OCI-M2 (cell line): Measurements from ENCODE around the gene HNRNPF.
"Not testable (repeated sequence)": the region's sequence is repeated elsewhere in the genome, so short reads cannot be mapped to it uniquely, and the experiment has no call there.

ENCODE experiments used
- DNase-seq: peaks from one replicate; lab custom pipeline; 2025; ENCODE audit not compliant: unreplicated experiment; lab: John Stamatoyannopoulos, UW

Gene HNRNPF, protein sequence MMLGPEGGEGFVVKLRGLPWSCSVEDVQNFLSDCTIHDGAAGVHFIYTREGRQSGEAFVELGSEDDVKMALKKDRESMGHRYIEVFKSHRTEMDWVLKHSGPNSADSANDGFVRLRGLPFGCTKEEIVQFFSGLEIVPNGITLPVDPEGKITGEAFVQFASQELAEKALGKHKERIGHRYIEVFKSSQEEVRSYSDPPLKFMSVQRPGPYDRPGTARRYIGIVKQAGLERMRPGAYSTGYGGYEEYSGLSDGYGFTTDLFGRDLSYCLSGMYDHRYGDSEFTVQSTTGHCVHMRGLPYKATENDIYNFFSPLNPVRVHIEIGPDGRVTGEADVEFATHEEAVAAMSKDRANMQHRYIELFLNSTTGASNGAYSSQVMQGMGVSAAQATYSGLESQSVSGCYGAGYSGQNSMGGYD

DNA sequence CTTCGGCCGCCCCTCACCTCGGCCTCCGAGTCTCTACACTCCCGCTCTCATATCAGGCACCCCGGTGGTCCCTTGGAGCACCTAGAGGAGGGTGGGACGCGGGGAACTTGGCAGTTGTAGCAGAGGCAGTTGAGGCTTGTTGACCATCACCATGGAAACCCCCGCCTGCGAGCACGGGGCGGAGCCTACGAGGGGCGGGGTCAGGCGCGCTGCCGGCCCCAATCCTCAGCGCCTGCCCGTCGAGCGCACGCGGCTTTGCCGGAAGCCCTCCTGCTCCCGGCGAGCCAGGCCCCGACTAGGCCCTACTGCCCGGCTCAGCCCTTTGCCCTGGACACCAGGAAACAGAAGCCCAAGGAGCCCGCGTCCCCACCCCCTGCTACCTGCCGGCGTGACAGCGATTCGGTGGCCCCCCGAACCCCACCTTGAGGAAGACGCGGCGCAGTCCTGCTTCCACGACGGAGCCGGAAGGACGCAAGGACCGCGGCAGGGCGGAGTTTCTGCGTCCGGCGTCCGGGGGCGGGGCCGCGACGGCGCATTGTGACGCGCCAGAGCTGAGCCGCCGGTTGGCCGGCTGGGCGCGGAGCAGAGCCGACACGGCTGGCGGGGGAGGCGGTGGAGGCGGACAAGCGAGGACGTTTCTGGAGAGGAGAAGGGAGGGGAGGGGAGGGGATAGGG lies at the start of gene HNRNPF:
HNRNPF (minus strand) TSS at position 477 of the 675 bp plus-strand sequence. CDS start 21,302 bp downstream, outside the sequence.
- DNase-seq: no peak

DNA sequence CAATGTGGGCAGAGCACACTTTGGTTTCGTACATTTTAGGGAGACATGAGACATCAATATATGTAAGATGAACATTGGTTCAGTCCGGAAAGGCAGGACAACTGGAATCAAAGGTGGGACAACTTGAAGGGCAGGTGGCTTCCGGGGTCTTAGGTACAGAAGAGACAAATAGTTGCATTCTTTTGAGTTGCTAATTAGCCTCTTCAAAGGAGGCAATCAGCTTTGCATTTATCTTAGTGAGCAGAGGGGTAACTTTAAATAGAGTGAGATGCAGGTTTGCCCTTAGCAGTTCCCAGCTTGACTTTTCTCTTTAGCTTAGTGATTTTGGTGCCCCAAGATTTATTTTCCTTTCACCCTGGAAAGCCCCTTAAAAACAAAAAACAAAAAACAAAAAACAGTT lies 49.2 kb upstream of the HNRNPF start:
- no peak for DNase-seq

DNA sequence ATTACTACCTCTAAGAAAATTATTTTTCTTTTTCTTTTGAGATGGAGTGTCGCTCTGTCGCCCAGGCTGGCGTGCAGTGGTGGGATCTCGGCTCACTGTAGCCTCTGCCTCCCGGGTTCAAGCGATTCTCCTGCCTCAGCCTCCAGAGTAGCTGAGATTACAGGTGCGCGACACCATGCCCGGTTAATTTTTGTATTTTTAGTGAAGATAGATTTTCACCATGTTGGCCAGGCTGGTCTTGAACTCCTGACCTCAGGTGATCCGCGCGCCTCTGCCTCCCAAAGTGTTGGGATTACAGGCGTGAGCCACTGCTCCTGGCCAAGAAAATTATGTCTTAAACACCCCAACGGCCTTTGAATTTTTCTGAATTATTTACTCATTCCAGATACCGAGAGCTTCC lies 47.6 kb upstream of the HNRNPF start:
- not testable (repeated sequence) for DNase-seq

DNA sequence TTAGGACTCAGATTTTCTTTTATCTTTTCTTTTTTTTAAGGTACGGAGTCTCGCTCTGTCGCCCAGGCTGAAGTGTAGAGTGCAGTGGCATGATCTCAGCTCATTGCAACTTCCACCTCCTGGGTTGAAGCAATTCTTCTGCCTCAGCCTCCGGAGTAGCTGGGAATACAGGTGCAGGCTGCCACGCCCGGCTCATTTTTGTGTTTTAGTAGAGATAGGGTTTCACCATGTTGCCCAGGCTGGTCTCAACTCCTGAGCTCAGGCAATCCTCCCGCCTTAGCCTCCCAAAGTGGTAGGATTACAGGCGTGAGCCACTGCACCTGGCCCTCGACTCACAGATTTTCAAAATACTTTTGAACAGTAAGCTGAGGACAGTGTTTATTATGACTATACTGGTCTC lies 45.0 kb upstream of the HNRNPF start:
- DNase-seq: not testable (repeated sequence)

DNA sequence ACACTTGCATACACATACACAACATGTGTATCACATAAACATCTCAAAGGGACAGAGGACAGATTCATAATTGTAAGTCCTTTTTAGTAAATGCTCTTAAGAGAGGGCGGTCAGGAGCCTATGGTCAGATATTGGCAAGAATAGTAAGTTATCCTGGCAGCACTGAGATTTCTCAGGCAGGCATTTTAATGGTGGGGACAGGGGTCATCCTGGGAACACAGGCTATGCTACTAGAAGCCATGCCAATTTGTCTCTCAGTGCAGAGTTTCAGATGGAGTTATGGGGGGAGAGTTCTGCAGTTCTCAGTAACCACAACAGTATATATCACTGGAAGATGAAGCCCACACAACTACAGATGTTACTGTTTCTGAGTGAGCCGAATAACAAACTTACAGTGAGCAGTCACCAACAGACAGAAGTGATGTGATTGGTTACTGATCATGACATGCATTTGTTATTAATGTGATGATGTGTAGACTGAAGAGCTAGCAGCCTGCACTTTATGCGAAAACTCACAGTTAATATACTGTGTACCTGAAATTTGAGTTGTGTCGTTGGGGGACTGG lies 44.4 kb upstream of the HNRNPF start:
- no peak for DNase-seq

DNA sequence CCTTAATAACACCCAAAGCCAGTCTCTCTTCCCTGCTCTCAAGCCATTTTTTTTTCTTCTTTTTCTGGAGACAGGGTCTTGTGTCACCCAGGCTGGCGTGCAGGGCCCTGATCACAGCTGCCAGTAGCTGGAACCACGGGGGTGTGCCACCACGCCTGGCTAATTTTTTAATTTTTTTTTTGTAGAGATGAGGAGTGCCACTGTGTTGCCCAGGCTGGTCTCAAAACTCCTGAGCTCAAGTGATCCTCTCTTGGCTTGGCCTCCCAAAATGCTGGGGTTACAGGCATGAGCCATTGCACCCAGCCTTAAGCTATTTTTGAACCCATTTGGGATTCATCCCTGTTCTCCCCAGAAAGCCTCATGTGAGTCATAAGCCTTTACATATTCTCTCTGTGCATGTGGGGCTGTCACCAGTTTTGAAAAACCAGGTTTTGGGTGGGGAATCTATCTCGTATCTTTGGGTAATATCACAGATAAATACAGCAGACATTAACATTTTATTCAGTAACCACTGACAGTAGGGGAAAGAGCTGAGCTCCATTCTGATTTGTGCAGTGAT lies 43.4 kb upstream of the HNRNPF start:
- no peak for DNase-seq

DNA sequence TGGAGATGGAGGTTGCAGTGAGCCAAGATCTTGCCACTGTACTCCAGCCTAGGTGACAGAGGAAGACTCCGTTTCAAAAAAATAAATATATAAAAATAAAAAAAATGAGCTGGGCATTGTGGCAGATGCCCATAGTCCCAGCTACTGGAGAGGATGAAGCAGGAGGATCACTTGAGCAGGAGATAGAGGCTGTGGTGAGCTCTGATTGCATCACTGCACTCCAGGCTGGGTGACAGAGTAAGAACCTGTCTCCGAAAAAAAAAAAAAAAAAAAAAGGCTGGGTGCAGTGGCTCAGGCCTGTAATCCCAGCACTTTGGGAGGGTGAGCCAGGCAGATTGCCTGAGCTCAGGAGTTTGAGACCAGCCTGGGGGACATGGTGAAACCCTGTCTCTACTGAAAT lies 39.8 kb upstream of the HNRNPF start:
- no peak for DNase-seq

DNA sequence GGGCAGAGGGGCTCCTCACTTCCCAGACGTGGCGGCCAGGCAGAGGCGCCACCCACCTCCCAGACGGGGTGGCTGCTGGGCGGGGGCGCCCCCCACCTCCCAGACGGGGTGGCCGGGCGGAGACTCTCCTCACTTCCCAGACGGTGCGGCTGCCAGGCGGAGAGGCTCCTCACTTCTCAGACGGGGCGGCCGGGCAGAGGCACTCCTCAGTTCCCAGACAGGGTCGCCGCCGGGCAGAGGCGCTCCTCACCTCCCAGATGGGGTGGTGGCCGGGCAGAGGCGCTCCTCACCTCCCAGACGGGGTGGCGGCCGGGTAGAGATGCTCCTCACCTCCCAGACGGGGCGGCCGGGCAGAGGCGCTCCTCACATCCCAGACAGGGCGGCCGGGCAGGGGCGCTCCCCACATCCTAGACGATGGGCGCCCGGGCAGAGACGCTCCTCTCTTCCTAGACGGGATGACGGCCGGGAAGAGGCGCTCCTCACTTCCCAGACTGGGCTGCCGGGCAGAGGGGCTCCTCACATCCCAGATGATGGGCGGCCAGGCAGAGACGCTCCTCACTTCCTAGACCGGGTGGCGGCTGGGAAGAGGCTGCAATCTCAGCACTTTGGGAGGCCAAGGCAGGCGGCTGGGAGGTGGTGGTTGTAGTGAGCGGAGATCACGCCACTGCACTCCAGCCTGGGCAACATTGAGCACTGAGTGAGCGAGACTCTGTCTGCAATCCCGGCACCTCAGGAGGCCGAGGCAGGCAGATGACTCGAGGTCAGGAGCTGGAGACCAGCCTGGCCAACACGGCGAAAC lies 37.4 kb upstream of the HNRNPF start:
- DNase-seq: not testable (repeated sequence)

DNA sequence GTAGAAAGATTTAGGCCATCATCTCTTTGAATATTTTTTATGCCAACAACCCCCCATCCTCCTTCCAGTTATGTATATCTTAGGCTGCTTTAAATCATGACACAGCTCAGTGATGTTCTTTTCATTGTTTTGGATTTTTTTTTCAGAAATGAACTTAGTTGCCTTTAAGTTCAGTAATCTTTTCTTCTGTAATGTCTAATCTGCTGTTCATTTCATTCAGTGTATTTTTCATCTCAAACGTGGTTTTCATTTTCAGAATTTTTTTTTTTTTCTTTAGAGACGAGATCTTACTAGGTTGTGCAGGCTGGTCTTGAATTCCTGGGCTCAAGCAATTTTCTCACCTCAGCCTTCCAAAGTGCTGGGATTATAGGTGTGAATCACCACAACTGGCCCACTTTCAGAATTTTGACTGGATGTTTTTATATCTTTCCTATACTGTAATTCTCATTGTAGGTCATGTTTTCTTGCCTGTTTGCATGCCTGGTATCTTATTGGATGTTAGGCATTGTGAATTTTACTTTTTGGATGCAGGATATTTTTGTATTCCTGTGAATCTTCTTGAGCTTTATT lies 36.0 kb upstream of the HNRNPF start:
- no peak for DNase-seq

DNA sequence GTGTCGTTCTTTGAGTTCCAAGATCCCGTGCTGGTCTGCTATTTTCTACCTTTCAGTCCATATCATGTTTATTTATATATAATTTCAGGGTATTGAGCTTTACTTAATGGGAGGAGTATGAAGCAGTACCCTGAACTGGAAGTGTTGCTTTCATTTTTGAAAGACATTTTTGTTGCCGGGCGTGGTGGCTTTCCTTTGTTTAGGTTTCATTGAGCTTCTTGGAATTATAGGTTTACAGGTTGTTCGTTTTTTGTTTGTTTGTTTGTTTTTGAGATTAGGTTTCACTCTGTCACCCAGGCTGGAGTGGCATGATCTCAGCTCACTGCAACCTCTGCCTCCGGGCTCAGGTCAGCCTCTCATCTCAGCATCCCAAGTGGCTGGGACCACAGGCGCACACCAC lies 35.3 kb upstream of the HNRNPF start:
- no peak for DNase-seq

DNA sequence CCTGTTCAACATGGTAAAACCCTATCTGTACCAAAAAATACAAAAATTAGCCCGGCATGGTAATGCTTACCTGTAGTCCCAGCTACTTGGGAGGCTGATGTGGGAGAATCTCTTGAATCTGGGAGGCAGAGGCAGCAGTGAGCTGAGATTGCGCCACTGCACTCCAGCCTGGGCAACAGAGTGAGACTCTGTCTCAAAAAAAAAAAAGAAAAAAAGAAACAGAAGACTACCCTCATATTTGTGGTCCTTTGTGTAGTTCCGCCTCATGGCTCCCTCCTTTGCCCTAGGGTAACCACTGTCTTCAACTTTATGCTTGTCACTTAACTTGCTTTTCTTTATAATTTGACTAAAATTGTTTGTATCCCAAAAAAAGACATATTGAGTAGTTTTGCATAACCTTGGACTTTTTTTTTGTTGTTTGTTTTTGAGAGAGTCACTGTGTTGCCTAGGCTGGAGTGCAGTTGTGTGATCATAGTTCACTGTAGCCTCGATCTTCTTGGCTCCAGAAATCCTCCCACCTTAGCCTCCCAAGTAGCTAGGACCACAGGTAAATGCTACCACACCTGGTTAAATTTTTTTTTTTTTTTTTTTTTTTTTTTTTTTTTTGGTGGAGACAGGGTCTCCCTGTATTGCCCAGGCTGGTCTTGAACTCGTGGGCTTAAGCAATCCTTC lies 31.6 kb upstream of the HNRNPF start:
- no peak for DNase-seq

DNA sequence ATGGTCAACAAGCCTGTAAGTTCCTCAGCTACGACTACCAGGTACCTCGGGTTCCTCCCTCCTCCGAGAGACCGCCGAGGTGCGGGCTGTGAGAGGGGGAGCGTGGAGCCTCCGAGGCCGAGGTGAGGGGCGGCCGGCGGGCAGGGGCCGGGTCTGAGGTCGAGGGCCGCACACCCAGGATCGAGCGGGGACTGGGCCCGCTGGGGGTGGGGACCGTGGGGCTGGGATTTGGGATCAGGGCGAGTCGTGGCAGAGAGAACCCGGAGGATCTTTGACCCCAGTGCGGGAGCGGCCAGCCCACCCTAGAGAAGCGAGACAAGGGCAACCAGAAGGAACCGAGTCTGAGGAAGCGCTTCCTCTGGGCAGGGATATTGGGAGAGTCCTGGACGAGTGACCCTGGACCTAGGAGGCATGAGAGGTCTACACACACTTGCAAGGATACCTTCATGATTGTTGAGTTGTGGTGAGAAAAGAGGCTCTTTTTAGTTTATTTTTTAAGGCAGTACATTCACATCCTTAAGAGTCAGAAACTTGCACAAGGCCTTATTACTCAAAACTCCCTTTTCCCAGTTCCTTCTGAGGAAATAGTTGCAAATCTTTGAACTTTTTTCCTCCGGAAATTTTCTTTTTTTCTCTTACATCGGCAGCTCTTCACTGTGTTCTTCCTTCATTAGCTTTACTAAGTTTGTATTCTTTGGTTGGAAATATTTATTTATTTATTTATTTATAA lies 28.3 kb upstream of the HNRNPF start:
- no peak for DNase-seq

DNA sequence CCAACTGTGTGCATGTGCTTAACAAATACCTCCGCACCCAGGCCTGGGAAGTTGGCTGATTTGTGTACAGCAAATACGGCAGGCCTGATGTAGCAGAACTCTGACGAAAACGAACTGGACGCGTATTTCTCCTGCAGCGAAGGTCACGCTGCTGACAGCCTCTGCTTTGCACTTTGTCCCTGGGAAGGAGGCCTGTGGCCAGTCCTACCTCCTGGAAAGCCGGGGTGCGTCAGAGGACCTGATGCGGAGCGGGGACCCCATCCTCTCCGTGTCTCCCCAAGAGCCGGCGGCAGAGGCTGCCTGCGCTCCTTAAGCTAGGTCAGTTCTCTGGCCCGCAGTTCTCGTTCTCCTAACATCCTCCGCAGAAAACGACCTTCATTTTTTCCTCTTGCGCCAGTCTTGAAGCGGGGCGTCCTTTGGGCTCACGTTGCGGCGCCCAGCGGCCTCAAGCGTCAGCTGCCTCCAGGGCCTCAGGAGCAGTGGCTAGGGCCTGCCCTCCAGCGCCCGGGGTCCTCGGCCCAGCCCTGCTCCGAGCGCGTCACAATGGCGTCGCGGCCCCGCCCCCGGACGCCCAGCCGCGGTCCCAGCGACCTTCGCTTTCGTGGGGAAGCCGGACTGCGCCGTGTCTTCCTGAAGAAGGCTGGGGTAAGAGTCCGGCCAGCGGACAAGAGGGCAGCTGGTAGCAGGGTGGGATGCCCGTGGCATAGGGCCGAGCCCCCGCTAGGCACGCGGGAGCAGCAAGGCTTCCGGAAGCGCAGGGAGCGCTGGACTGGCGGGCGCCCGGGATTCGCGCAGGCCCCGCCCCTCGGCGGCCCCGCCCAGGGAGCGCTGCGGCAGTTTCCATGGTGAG lies 27.5 kb upstream of the HNRNPF start, which contains the start of gene ZNF487:
ZNF487 (plus strand) TSS at position 821 of the 850 bp plus-strand sequence. CDS start 38,703 bp downstream, outside the sequence.
- no peak for DNase-seq

DNA sequence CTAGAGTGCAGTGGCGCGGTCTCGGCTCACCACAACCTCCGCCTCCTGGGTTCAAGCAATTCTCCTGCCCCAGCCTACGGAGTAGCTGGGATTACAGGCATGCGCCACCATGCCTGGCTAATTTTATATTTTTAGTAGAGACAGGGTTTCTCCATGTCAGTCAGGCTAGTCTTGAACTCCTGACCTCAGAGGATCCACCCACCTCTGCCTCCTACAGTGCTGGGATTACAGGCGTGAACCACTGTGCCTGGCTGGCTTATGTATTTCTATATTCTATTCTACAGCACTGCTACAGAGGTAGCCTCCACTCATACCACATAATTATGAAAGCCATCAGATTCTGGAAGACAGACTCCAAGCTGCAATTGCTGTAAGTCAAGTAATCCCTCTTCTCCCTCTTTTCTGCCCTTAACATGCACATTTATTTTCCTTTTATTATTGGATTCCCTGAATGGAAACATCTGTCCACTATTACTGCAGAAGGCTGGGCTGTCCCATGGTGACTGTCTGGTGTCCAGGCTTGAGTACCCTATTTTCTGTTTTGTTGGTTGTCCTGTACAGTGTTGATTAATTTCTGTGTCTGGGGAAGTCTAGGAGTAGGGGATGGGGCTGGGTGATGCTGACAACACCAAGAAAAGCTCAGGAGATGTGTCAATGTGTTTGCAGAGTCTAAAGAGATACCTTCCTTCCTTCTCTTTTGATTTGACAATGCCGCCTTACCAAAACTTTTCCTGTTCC lies 22.1 kb upstream of the HNRNPF start:
- DNase-seq: no peak

DNA sequence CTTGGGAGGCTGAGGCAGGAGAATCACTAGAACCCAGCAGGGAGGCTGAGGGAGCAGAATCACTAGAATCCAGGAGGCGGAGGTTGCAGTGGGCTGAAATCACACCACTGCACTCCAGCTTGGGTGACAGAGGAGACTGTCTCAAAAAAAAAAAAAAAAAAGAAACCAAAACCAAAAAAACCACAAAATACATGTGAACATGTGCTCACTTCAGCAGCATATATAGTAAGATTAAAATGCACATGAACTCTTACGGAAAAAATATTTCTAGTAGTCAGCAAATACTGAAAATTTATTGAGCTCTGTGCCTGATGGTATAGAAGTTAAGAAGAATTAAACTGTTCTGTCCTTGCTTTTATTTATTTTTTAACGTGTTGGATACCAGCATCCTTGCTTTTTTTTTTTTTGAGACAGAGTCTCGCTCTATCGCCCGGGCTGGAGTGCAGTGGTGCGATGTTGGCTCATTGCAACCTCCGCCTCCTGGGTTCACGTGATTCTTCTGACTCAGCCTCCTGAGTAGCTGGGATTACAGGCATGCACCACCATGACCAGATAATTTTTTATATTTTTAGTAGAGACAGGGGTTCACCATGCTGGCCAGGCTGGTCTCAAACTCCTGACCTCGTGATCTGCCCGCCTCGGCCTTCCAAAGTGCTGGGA lies 18.3 kb upstream of the HNRNPF start:
- DNase-seq: no peak

DNA sequence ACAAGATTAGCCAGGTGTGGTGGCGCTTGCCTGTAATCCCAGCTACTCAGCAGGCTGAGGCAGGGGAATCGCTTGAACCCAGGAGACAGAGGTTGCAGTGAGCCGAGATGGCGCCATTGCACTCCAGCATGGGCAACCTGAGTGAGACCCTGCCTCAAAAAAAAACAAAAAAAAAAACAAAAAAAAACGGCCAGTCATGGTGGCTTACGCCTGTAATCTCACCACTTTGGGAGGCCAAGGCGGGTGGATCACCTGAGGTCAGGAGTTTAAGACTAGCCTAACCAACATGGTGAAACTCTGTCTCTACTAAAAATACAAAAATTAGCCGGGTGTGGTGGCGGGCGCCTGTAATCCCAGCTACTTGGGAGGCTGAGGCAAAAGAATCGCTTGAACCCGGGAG lies 17.5 kb upstream of the HNRNPF start:
- not testable (repeated sequence) for DNase-seq

DNA sequence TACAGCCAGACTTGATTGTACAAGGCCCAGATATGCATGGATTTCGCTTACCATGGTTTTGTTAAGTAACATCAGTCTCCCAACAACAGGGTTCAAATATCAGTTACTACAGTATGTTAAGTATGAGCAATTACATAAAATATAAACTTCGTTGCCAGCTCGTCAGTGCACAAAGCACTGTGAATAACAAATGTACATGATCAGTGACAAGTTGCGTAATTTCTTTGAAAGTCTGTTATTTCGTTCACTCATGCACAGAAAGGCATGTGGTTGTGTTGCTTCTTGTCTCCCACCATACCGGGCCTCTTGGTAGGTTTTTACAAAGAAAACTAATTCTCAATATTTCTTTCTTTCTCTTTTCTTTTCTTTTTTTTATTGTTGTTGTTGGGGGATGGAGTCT lies 15.4 kb upstream of the HNRNPF start:
- no peak for DNase-seq
